ENCODE measurements around the gene FURIN. TPM values are rescaled to one million over a fixed set of nuclear protein-coding genes. Genes with fewer than 3 reads are reported as not detected.

FURIN gene
- total RNA-seq, 4 donors from 2014 or later: 61.6 to 120 (median 100) TPM

DNA sequence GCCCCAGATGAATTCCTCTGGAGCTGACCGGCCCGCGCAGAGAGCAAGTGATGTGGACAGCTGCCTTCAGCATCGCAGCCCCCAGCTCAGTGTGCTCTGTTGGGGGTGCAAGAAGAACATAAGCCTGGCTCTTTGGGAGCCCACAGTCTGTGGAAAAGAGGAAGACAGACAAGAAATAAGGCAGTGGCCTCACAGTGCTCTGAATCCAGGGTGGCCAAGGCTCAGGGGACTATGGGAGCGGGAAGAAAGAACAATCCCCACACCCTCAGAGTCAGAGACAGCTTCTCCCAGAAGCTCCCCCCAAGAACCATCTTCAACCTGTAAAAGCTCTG, 64.2 kb downstream of the FURIN start:
- H3K9me3 ChIP-seq: no peaks in the 10 kb centered on the region
- H3K4me3 ChIP-seq: peak overlapping the region; percentile 64
- peaks cover 5% of the 10 kb centered on the region for H3K36me3 ChIP-seq
- no peaks in the 10 kb centered on the region for H3K27me3 ChIP-seq
- WGBS: 16% methylated on average over 4 of the region's 5 CpGs
- DNase-seq (ENCODE audit: low spot score in 2 of 2): no peak
- H3K4me1 ChIP-seq: peaks cover 72% of the 10 kb centered on the region
- peak overlapping the region; percentile 82 for H3K27ac ChIP-seq
- TF ChIP-seq CTCF (IDR thresholded peaks at IDR 0.05) (no peak), POLR2AphosphoS5 (IDR thresholded peaks at IDR 0.05) (no peak), POLR2A (IDR thresholded peaks at IDR 0.05) (no peak), EP300 (IDR thresholded peaks at IDR 0.05) (no peak)

Other genes starting within 250 kb of the FURIN start
- gene BLM, start 151.2 kb upstream of the FURIN start, total RNA-seq: 1 to 10 TPM in 1 of 4 donors, under 1 TPM in 3; 0.72 to 2.4 (median 0.84) TPM
- gene FES, start 15.9 kb downstream of the FURIN start, total RNA-seq: 10 to 100 TPM in 3 of 4 donors, 1 to 10 TPM in 1; 6.3 to 18.7 (median 11.8) TPM
- 10 to 100 TPM; 51.3 to 91.9 (median 62.2) TPM for gene MAN2A2, start 34.7 kb downstream of the FURIN start, total RNA-seq
- gene HDDC3, start 64.0 kb downstream of the FURIN start, total RNA-seq: 100 to 1,000 TPM in 1 of 4 donors, 10 to 100 TPM in 3; 13.5 to 119 (median 17.0) TPM
- gene UNC45A, start 66.7 kb downstream of the FURIN start, total RNA-seq: 10 to 100 TPM; 52.4 to 94.5 (median 67.8) TPM
- 10 to 100 TPM; 12.9 to 25.4 (median 17.9) TPM for gene RCCD1, start 86.3 kb downstream of the FURIN start, total RNA-seq
- 10 to 100 TPM; 17.6 to 41.2 (median 34.6) TPM for gene PRC1, start 125.9 kb downstream of the FURIN start, total RNA-seq
- gene VPS33B, start 154.0 kb downstream of the FURIN start, total RNA-seq: 10 to 100 TPM; 16.5 to 23.1 (median 18.4) TPM
- gene SV2B, start 231.7 kb downstream of the FURIN start, total RNA-seq: 1 to 10 TPM in 1 of 4 donors, under 1 TPM in 3; 0.23 to 2.2 (median 0.62) TPM